Fibroblast of skin of right quadriceps (primary cell): ENCODE measurements around the gene FHIP2A.
A peak's percentile ranks its signal among the peaks of the same experiment; 100 is the strongest.

Source experiments
- DNase-seq: peaks from one replicate; pipeline ENCODE4 v3.0.0-alpha.2; 2013

The FHIP2A gene

DNA sequence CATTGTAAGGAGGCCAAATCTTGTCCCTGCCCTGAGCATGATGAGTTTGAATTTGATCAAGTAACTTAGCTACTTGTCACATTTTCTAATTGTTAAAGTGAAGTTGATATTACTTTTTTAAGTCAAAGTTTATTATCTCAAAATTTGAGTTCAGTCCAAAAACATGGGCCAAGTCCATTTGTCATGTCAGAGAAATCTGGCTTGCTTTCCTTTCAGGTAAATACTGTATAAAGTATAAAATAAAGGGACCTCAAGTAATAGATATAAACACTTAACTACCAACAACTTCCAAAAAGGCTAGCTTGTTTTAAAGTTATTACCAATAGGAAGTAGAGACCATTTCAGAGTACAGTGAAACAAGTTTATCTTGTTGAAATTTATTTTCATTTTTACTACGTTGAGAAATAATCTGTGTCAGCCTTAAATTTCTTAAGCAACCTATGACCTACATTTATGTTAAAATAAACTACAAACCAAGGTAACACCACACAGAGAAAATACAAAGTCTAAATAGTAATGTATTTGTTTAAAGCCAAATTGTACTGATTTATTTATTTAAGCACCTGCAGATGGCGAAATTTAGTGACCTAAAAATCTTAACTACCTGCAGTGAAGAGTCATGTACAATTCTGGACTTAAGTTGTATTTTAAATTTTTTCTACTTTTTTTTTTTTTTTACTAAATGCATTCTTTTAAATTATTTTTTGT is 36.5 kb downstream of the FHIP2A start:
- no peak for DNase-seq

DNA sequence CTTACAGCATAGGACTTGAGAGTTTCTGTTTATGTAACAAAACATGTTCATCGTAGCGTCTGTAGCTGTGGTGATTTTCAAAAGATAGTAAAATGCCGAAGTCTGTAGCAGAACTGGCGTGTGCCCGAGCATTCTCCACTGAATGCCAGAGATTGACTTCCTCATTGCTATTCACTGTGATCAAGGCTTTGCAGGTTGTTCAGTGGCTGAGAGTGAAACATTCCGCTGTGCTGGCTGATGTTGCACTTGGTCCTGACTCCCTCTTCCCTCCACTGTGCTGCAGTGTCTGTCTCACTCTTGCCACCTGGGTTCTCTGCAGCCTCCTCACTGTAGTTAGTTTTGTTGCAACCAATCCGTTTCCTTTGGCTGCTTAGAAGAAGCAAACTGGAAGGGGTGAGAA is 37.6 kb downstream of the FHIP2A start:
- DNase-seq = no peak

DNA sequence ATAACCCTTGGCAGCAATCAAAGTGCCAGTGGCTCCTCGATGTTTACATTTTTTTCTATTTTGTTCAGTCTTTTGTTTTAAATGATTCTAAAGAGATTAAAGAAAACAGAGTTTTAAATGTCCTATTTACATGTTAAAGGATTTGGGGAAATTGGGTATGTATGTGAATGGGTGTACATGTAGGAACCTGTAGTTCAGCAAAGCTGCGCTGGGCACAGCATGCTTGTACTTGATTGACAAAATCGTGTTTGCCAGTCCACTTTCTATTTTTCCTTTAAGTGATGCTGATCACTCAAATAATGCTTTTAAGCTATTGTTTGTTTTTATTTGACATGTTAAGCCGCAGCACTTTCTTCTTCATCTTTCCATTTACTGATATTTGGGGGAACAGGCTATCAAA is 40.9 kb downstream of the FHIP2A start:
- DNase-seq = no peak

DNA sequence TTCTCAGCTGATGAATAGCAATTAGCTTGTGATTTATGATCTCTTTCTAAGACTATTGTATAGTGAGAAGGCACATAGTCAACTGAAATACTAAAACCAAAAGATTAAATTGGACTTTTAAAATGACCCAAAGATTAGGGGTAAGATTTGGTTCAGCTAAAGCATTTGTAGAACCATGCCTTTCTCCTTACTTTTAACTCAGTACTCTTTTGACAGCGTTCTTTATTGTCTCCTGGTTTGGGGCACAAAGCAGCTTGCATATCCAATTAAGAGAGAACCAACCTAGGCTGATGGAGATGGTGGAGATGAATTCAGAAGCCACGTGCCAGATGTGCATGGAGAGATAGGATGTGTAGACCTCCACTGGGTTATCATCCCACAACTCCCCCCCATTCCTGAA is 45.8 kb downstream of the FHIP2A start:
- DNase-seq = no peak

DNA sequence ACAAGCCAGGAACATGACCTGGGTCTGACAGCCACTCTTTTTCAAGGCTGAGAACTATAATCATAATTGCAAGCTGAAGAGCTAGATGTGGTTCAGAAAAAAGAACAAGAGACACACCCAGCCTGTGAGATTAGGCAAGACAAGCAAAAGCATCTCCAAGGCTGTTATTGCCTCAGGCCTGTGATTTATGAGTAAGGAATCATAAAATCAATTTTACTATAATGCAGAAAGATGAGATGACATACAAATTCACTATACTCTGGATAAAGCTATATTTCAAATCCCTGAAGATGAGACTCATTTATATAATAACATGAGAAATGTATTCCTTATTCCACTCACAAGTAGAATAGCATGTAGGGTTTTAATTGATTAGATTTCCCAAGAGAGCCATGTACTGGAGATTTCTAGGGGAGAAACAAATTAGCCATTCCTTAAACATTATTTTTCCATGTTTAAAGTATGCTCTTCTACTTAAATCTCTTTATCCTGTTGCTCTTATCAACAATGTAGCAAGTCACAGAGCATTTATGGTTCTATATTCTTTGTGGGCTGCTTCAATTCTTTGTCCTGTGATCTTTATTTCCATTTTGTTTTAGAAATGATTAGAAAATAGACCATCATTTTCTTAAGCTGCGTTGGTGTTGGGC is 47.4 kb downstream of the FHIP2A start:
- DNase-seq = peak; percentile 50

DNA sequence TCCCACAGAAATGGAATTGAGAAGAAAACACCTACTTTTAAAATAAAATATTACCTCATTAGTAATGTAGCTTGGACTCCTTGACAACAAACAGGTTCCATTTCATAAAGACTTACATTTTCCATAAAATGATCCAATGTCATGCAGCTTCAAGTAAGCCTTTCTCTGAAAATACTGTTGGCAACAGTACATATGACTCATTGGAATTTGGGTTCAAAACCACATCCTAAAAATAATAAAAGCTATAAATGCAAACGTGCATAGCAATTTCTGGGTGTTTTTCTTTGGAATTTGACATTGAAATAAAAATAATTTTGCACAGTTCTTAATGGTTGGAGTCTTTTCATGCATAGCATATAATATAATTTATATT is 47.9 kb downstream of the FHIP2A start:
- peak; percentile 88 for DNase-seq

DNA sequence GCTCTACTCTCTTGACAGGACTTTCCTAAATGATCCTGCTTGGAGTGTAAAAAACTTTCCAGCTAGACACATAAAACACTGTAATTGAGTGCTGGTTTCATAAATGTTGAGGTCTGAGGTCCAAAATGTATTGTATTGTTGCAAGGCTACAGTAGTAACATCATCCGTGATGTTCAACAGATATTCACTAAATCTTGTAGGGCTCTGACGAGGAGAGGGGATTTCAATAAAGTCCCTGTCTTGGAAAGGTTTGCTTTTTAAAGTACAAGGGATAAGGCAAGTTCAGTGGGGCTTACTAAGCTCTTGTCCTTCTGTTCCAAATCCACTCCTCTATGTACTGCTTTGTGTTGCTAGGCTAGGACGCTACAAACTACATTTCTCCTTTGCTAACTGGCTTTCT is 48.9 kb downstream of the FHIP2A start:
- no peak for DNase-seq

DNA sequence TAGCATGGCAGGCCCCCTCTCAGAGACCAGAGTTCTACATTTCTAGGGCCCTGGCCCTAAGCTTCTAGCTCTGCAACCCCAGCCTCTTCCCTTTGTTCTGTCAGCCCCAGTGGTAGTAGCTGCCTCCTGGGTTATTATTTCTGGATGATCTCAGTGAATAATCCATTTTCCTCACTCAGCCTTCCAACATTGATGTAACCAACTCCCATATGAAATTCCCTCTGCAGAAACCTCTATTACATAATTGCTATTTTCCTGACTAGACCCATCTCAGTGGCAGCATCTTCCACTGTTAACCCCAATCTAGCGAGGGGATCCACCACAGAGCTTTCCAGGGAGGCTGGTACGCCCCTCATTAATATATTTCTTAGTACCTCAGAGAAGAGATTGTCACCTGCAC is 49.8 kb downstream of the FHIP2A start:
- DNase-seq = no peak
